CD4-positive, alpha-beta T cell (primary cell): ENCODE data around the gene MPHOSPH8. TPM values are rescaled to one million over a fixed set of nuclear protein-coding genes. Genes with fewer than 3 reads are reported as not detected.
"Not testable (repeated sequence)": the region's sequence is repeated elsewhere in the genome, so short reads cannot be mapped to it uniquely, and the experiment has no call there.

Experiments used
- ATAC-seq: fragments of 200-7000 bp; cut with Tn5 transposase; one replicate; pipeline ENCODE4 v1.10.0; 2022; ENCODE audit warnings: mild to moderate bottlenecking; ENCODE audit not compliant: poor library complexity
- CTCF ChIA-PET: fragments of 350-600 bp; sonication (Branson Sonifier 250); formaldehyde crosslinking; loops from one replicate; lab custom pipeline; 2021; ENCODE audit warnings: antibody characterized with exemption, inconsistent platforms; lab: Charles Lee
- POLR2A ChIA-PET: fragments of 350-600 bp; sonication (Branson Sonifier 250); formaldehyde crosslinking; loops from one replicate; lab custom pipeline; 2021; ENCODE audit warnings: antibody characterized with exemption, inconsistent platforms; lab: Charles Lee
- DNase-seq, 14 experiments: peaks; one replicate each; pipeline ENCODE4 v3.0.0-alpha.2; 2013 to 2020; ENCODE audit warnings: mixed read lengths in 2 of 14
- H3K27ac ChIP-seq, 2 donors: one replicate each; pipeline versions ENCODE4 v1.5.1 to v1.7.0; 2013; ENCODE audit warnings: low read length in 2 of 2, low read depth in 1 of 2, mild to moderate bottlenecking in 1 of 2
- H3K27me3 ChIP-seq, 2 experiments: 1 replicate in 1 of 2; 2 replicates in 1 of 2; pipeline versions ENCODE4 v1.6.1 to v1.7.0; 2013; ENCODE audit warnings: low read length in 2 of 2, control low read depth in 1 of 2, mild to moderate bottlenecking in 1 of 2, moderate library complexity in 1 of 2; ENCODE audit not compliant: insufficient read depth in 2 of 2, control insufficient read depth in 1 of 2
- H3K36me3 ChIP-seq: one replicate; pipeline ENCODE4 v1.6.1; 2013; ENCODE audit warnings: low read length, control low read depth; ENCODE audit not compliant: insufficient read depth
- H3K4me1 ChIP-seq: one replicate; pipeline ENCODE4 v1.6.1; 2013; ENCODE audit warnings: low read length, control low read depth; ENCODE audit not compliant: insufficient read depth
- H3K4me3 ChIP-seq: one replicate; pipeline ENCODE4 v1.5.1; 2013; ENCODE audit warnings: mild to moderate bottlenecking, low read length, moderate library complexity
- H3K9me3 ChIP-seq, 2 experiments: 1 replicate in 1 of 2; 2 replicates in 1 of 2; pipeline versions ENCODE4 v1.6.1 to v1.7.0; 2013; ENCODE audit warnings: low read length in 2 of 2, mild to moderate bottlenecking in 2 of 2, control low read depth in 1 of 2, moderate library complexity in 1 of 2; ENCODE audit not compliant: control insufficient read depth in 1 of 2, insufficient read depth in 1 of 2
- H3K27ac Mint-ChIP-seq: one replicate; pipeline ENCODE4 v1.8.0; 2020; ENCODE audit warnings: mixed read lengths
- H3K27me3 Mint-ChIP-seq: one replicate; pipeline ENCODE4 v1.8.0; 2021; ENCODE audit warnings: mixed read lengths
- H3K36me3 Mint-ChIP-seq: one replicate; pipeline ENCODE4 v1.8.0; 2021; ENCODE audit warnings: low read depth, mixed read lengths
- H3K4me1 Mint-ChIP-seq: one replicate; pipeline ENCODE4 v1.8.0; 2021; ENCODE audit warnings: low read depth, mixed read lengths
- H3K4me3 Mint-ChIP-seq: one replicate; pipeline ENCODE4 v1.8.0; 2020; ENCODE audit warnings: mild to moderate bottlenecking, mixed read lengths
- H3K9me3 Mint-ChIP-seq: one replicate; pipeline ENCODE4 v1.8.0; 2020; ENCODE audit warnings: mixed read lengths
- intact Hi-C, 2 experiments: fragments of 100-400 bp; cut with DNase I in 1 of 2; cut with micrococcal nuclease in 1 of 2; formaldehyde crosslinking; loops; one replicate each; pipeline versions ENCODE4 v1.15.1 to v1.9.0; 2023 to 2025; cut with DNase I, micrococcal nuclease
- total RNA-seq, 174 experiments: library from RNA in 2 of 174; stranded (reverse) in 2 of 174; gene quantifications; one replicate each; pipeline ENCODE4 v1.2.3 and lab custom pipeline; 2021 to 2026
- TF ChIP-seq, protein P1 (sequence below): fragments of 200-600 bp; IDR thresholded peaks from one replicate; pipeline ENCODE4 v1.8.0; 2022; ENCODE audit warnings: antibody characterized with exemption, mild to moderate bottlenecking

MPHOSPH8 gene
- total RNA-seq, 2 experiments from 2014 or later = 48.0 to 51.2 TPM

DNA sequence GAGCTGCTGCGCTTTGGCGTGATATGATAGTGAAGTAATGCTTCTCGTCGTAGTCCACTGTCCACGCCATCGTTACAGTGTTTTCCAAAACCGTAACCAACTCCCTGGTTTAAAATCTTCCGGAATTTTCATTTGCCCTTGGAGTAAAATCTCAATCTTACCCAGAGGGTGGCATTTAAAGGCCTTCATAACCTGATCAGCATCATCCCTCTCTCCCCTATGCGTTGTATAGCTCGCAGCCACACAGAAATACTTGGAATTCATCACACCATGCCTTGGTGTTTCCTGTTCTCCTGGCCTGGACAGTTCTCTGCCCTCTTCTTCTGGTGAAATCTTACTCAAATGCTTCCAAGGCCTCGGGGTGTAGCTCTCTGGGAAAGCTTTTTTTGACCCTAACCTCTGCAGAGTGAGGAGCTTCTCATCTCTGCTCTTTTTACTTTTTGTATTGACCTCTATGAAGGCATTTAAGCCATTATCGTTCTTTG, 839 bp downstream of the MPHOSPH8 start:
- TF ChIP-seq, protein P1, sequence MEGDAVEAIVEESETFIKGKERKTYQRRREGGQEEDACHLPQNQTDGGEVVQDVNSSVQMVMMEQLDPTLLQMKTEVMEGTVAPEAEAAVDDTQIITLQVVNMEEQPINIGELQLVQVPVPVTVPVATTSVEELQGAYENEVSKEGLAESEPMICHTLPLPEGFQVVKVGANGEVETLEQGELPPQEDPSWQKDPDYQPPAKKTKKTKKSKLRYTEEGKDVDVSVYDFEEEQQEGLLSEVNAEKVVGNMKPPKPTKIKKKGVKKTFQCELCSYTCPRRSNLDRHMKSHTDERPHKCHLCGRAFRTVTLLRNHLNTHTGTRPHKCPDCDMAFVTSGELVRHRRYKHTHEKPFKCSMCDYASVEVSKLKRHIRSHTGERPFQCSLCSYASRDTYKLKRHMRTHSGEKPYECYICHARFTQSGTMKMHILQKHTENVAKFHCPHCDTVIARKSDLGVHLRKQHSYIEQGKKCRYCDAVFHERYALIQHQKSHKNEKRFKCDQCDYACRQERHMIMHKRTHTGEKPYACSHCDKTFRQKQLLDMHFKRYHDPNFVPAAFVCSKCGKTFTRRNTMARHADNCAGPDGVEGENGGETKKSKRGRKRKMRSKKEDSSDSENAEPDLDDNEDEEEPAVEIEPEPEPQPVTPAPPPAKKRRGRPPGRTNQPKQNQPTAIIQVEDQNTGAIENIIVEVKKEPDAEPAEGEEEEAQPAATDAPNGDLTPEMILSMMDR = no peak
- DNase-seq = no peak
- Histone ChIP-seq H3K4me1 (peaks cover 34% of the 10 kb centered on the region), H3K27ac (peak overlapping the region; percentile 76 to 79), H3K27me3 (no peaks in the 10 kb centered on the region), H3K4me3 (peak overlapping the region; percentile 84), H3K9me3 (no peaks in the 10 kb centered on the region), H3K36me3 (no peaks in the 10 kb centered on the region)
- intact Hi-C loops = loop anchor here (5.0 to 10.0 kb wide), 6 partner anchors 47 to 1821 kb away; partner anchors contain the start of genes PSPC1 (in 2 of the 2), EEF1AKMT1 (in 1 of the 2), ZDHHC20 (in 1 of the 2) and ZMYM2 (in 1 of the 2)
- Mint-ChIP-seq H3K4me3 (peak overlapping the region; percentile 100), H3K4me1 (peaks cover 43% of the 10 kb centered on the region), H3K9me3 (no peaks in the 10 kb centered on the region), H3K27me3 (no peaks in the 10 kb centered on the region), H3K36me3 (peaks cover 47% of the 10 kb centered on the region), H3K27ac (peak overlapping the region; percentile 97)
- ATAC-seq = no peak
- CTCF ChIA-PET = interaction anchor here (1.1 to 1.5 kb wide), 2 partner anchors 46 to 326 kb away, joined by 3 to 4 read pairs; no protein-coding TSS in a partner anchor
- POLR2A ChIA-PET = interaction anchor here (0.6 to 3.0 kb wide), 10 partner anchors 17 to 326 kb away, joined by 3 to 19 read pairs (median 5); partner anchors contain the start of genes PSPC1 and ZMYM5

DNA sequence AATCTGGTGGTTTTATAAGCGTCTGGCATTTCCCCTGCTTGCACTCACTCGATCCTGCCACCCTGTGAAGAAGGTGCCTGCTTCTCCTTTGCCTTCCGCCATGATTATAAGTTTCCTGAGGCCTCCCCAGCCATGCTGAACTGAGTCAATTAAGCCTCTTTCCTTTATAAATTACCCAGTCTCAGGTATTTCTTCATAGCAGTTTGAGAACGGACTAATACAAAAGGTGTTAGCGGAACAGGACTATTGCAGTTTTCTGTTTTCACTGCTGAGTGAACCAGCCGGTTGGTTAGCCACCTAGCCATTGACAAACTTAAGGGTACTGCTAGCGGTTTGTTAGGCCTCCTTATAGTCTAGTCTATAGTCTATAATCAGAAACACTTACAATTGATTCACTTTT, 2.5 kb downstream of the MPHOSPH8 start:
- Histone ChIP-seq H3K4me1 (peaks cover 40% of the 10 kb centered on the region), H3K4me3 (peak overlapping the region; percentile 84)
- H3K9me3 Mint-ChIP-seq, POLR2A ChIA-PET, H3K27ac ChIP-seq, H3K27me3 ChIP-seq, H3K36me3 ChIP-seq, ATAC-seq, DNase-seq, CTCF ChIA-PET, H3K9me3 ChIP-seq, H3K27me3 Mint-ChIP-seq: not testable (repeated sequence)
- peaks cover 59% of the 10 kb centered on the region for H3K4me1 Mint-ChIP-seq
- peaks cover 63% of the 10 kb centered on the region for H3K36me3 Mint-ChIP-seq
- peak overlapping the region; percentile 100 for H3K4me3 Mint-ChIP-seq
- intact Hi-C loops = loop anchor here in 1 of 2 experiments (10.0 kb wide), 2 partner anchors 1139 to 1819 kb away; partner anchors contain the start of genes EEF1AKMT1 and ZDHHC20
- peak overlapping the region; percentile 43 for H3K27ac Mint-ChIP-seq

- H3K36me3 ChIP-seq = peaks cover 62% of the 10 kb centered on the region
- no peaks in the 10 kb centered on the region for H3K27me3 Mint-ChIP-seq
- DNase-seq (no peak), ATAC-seq (no peak)
- H3K27ac Mint-ChIP-seq = no peak overlapping the region
- POLR2A ChIA-PET = no interaction called here
- CTCF ChIA-PET = no interaction called here
- H3K9me3 Mint-ChIP-seq = no peaks in the 10 kb centered on the region
- H3K27ac ChIP-seq = no peak overlapping the region
- peaks cover 63% of the 10 kb centered on the region for H3K4me1 Mint-ChIP-seq
- H3K36me3 Mint-ChIP-seq = peaks cover 88% of the 10 kb centered on the region
- TF ChIP-seq, protein P1 = no peak
- peaks cover 13% of the 10 kb centered on the region for H3K4me1 ChIP-seq
- intact Hi-C loops = no loop called here
- no peak overlapping the region for H3K4me3 Mint-ChIP-seq
- H3K4me3 ChIP-seq = no peak overlapping the region
- H3K9me3 ChIP-seq = no peaks in the 10 kb centered on the region
- no peaks in the 10 kb centered on the region for H3K27me3 ChIP-seq
These were observed 10.2 kb downstream of the MPHOSPH8 start for GRCh38 chr13:19643652-19644051.
